Naive thymus-derived CD4-positive, alpha-beta T cell (primary cell): ENCODE measurements around the gene PER1. TPM values are rescaled to one million over a fixed set of nuclear protein-coding genes. Genes with fewer than 3 reads are reported as not detected.

Experiments
- ATAC-seq: fragments of 150-1000 bp; cut with Tn5 transposase; 2 replicates; pipeline ENCODE4 v1.10.0; 2021; ENCODE audit warnings: mild to moderate bottlenecking, moderate library complexity
- CTCF ChIA-PET: fragments of 350-600 bp; sonication (Branson Sonifier 250); formaldehyde crosslinking; loops from one replicate; lab custom pipeline; 2021; ENCODE audit warnings: antibody characterized with exemption; lab: Charles Lee
- POLR2A ChIA-PET: fragments of 350-600 bp; sonication (Branson Sonifier 250); formaldehyde crosslinking; loops from one replicate; lab custom pipeline; 2021; ENCODE audit warnings: antibody characterized with exemption, inconsistent platforms; lab: Charles Lee
- DNase-seq, 9 donors: peaks; one replicate each; pipeline versions ENCODE4 v3.0.0 to v3.0.0-alpha.2; 2020 to 2022; ENCODE audit warnings: mixed read lengths in 1 of 9
- H3K27ac ChIP-seq: one replicate; pipeline ENCODE4 v1.7.0; 2013; ENCODE audit warnings: mild to moderate bottlenecking, low read depth, low read length, moderate library complexity
- H3K27me3 ChIP-seq, 2 donors: one replicate each; pipeline ENCODE4 v1.7.0; 2013; ENCODE audit warnings: low read length in 2 of 2, mild to moderate bottlenecking in 2 of 2, moderate library complexity in 2 of 2; ENCODE audit not compliant: control insufficient read depth in 2 of 2, insufficient read depth in 2 of 2
- H3K36me3 ChIP-seq, 3 experiments: 1 replicate in 2 of 3; 2 replicates in 1 of 3; pipeline ENCODE4 v1.7.0; 2013; ENCODE audit warnings: low read length in 3 of 3, mild to moderate bottlenecking in 3 of 3, moderate library complexity in 1 of 3; ENCODE audit not compliant: insufficient read depth in 3 of 3, control insufficient read depth in 2 of 3
- H3K4me1 ChIP-seq, 2 donors: one replicate each; pipeline ENCODE4 v1.7.0; 2013; ENCODE audit warnings: low read length in 2 of 2, mild to moderate bottlenecking in 2 of 2, moderate library complexity in 1 of 2; ENCODE audit not compliant: control insufficient read depth in 2 of 2, insufficient read depth in 2 of 2
- H3K4me3 ChIP-seq: 2 replicates; pipeline ENCODE4 v1.7.0; 2013; ENCODE audit warnings: mild to moderate bottlenecking, low read length
- H3K9me3 ChIP-seq, 3 experiments: 1 replicate in 2 of 3; 2 replicates in 1 of 3; pipeline ENCODE4 v1.7.0; 2013; ENCODE audit warnings: low read length in 3 of 3; ENCODE audit not compliant: control insufficient read depth in 2 of 3
- H3K27ac Mint-ChIP-seq, 9 donors: one replicate each; pipeline ENCODE4 v1.8.0; 2020 to 2022; ENCODE audit warnings: mixed read lengths in 9 of 9, mild to moderate bottlenecking in 8 of 9, moderate library complexity in 5 of 9, inconsistent platforms in 2 of 9
- H3K27me3 Mint-ChIP-seq, 5 donors: one replicate each; pipeline ENCODE4 v1.8.0; 2021 to 2022; ENCODE audit warnings: mixed read lengths in 5 of 5, mild to moderate bottlenecking in 1 of 5
- H3K36me3 Mint-ChIP-seq, 5 donors: one replicate each; pipeline ENCODE4 v1.8.0; 2020 to 2022; ENCODE audit warnings: mixed read lengths in 5 of 5, mild to moderate bottlenecking in 3 of 5, inconsistent platforms in 1 of 5
- H3K4me1 Mint-ChIP-seq, 7 donors: one replicate each; pipeline ENCODE4 v1.8.0; 2020 to 2022; ENCODE audit warnings: mixed read lengths in 7 of 7, mild to moderate bottlenecking in 3 of 7, inconsistent platforms in 1 of 7
- H3K4me3 Mint-ChIP-seq, 10 donors: one replicate each; pipeline ENCODE4 v1.8.0; 2020 to 2022; ENCODE audit warnings: mild to moderate bottlenecking in 10 of 10, mixed read lengths in 10 of 10, moderate library complexity in 6 of 10, inconsistent platforms in 2 of 10
- H3K9me3 Mint-ChIP-seq, 11 donors: one replicate each; pipeline ENCODE4 v1.8.0; 2020 to 2022; ENCODE audit warnings: mixed read lengths in 11 of 11, mild to moderate bottlenecking in 4 of 11, inconsistent platforms in 1 of 11, moderate library complexity in 1 of 11
- intact Hi-C, 2 donors: fragments of 100-400 bp; cut with micrococcal nuclease; formaldehyde crosslinking; loops; one replicate each; pipeline ENCODE4 v1.15.1; 2023
- polyA plus RNA-seq, 2 donors: library from polyadenylated mRNA; unstranded; fragments of 300-500 nt; fragmentation: Illumina TruSeq; gene quantifications; one replicate each; pipeline ENCODE4 v1.2.3, GENCODE V29; 2021
- total RNA-seq, 6 experiments: library from RNA in 5 of 6; stranded (reverse) in 5 of 6; gene quantifications; 1 replicate in 5 of 6; 2 replicates in 1 of 6; pipeline ENCODE4 v1.2.3 and lab custom pipeline; 2021 to 2026

The PER1 gene
- total and polyA plus RNA-seq, 7 experiments from 2014 or later, result 7.9 to 1,786 (median 80.1) TPM

- CTCF ChIA-PET, result interaction anchor here (0.7 to 1.5 kb wide), 7 partner anchors 13 to 271 kb away, joined by 3 to 7 read pairs (median 4); partner anchors contain the start of gene TMEM107
- Mint-ChIP-seq H3K9me3 (peaks cover 0 to 3% (median 0%) of the 10 kb centered on the region in 11 donors), H3K27me3 (no peaks in the 10 kb centered on the region), H3K4me3 (peak overlapping the region; percentile 78 to 94 (median 90)), H3K27ac (peak overlapping the region in 7 of 9 donors; percentile 86 to 97 (median 94)), H3K4me1 (peaks cover 45 to 60% (median 56%) of the 10 kb centered on the region in 7 donors), H3K36me3 (peaks cover 0 to 29% (median 17%) of the 10 kb centered on the region in 5 donors)
- Histone ChIP-seq H3K36me3 (peaks cover 8 to 29% (median 13%) of the 10 kb centered on the region in 3 experiments), H3K9me3 (no peaks in the 10 kb centered on the region), H3K27me3 (peaks cover 0 to 3% of the 10 kb centered on the region in 2 donors), H3K4me1 (peaks cover 50 to 62% of the 10 kb centered on the region in 2 donors), H3K27ac (peak overlapping the region; percentile 100), H3K4me3 (peak overlapping the region; percentile 99)
- DNase-seq, result peak in 1 of 9 donors; percentile 45
- intact Hi-C loops, result no loop called here
- POLR2A ChIA-PET, result interaction anchor here (0.6 to 14.5 kb wide), 11 partner anchors 9 to 767 kb away, joined by 3 to 820 read pairs (median 8); partner anchors contain the start of genes BORCS6, CTC1, HES7 and PER1
- ATAC-seq, result no peak
These were observed 8.6 kb upstream of the PER1 start for GRCh38 chr17:8160741-8161221.

- Mint-ChIP-seq H3K27ac (peak overlapping the region in 7 of 9 donors; percentile 85 to 97 (median 94)), H3K4me3 (peak overlapping the region; percentile 67 to 92 (median 89))
- intact Hi-C loops, result no loop called here
These were observed 8.0 kb upstream of the PER1 start for GRCh38 chr17:8160224-8160577.

GRCh38 chr17:8159459-8160223 lies 7.4 kb upstream of the PER1 start:
- H3K4me1 ChIP-seq, result peaks cover 54 to 65% of the 10 kb centered on the region in 2 donors
- CTCF ChIA-PET, result interaction anchor here (0.7 to 2.6 kb wide), 6 partner anchors 8 to 141 kb away, joined by 3 to 24 read pairs (median 8); no protein-coding TSS in a partner anchor
- DNase-seq (no peak), ATAC-seq (no peak)
- peaks cover 0 to 3% (median 0%) of the 10 kb centered on the region in 11 donors for H3K9me3 Mint-ChIP-seq
- H3K27me3 ChIP-seq, result peaks cover 0 to 3% of the 10 kb centered on the region in 2 donors
- H3K36me3 Mint-ChIP-seq, result peaks cover 0 to 27% (median 17%) of the 10 kb centered on the region in 5 donors
- peaks cover 8 to 31% (median 13%) of the 10 kb centered on the region in 3 experiments for H3K36me3 ChIP-seq
- POLR2A ChIA-PET, result interaction anchor here (0.6 to 14.5 kb wide), 9 partner anchors 12 to 139 kb away, joined by 3 to 820 read pairs (median 8); partner anchors contain the start of genes BORCS6, HES7 and TMEM107
- peak overlapping the region; percentile 100 for H3K27ac ChIP-seq
- no peaks in the 10 kb centered on the region for H3K9me3 ChIP-seq
- intact Hi-C loops, result loop anchor here (5.0 to 10.0 kb wide), 5 partner anchors 88 to 925 kb away; partner anchors contain the start of genes CD68 (in 1 of the 2), CTC1 (in 1 of the 2), CYB5D1 (in 1 of the 2) and DVL2 (in 1 of the 2)
- no peak overlapping the region for H3K4me3 ChIP-seq
- peak overlapping the region in 7 of 9 donors; percentile 84 to 97 (median 94) for H3K27ac Mint-ChIP-seq
- peak overlapping the region; percentile 5 to 90 (median 81) for H3K4me3 Mint-ChIP-seq
- peaks cover 41 to 63% (median 54%) of the 10 kb centered on the region in 7 donors for H3K4me1 Mint-ChIP-seq
- no peaks in the 10 kb centered on the region for H3K27me3 Mint-ChIP-seq

More at GRCh38 chr17:8160224-8160577, 8.0 kb upstream of the PER1 start:
- H3K4me3 ChIP-seq, result no peak overlapping the region
- H3K27me3 ChIP-seq, result peaks cover 0 to 3% of the 10 kb centered on the region in 2 donors
- H3K27ac ChIP-seq, result peak overlapping the region; percentile 100
- CTCF ChIA-PET, result interaction anchor here (0.7 to 2.4 kb wide), 4 partner anchors 8 to 140 kb away, joined by 3 to 10 read pairs (median 5); no protein-coding TSS in a partner anchor
- POLR2A ChIA-PET, result interaction anchor here (0.6 to 14.5 kb wide), 8 partner anchors 21 to 767 kb away, joined by 3 to 820 read pairs (median 20); partner anchors contain the start of genes BORCS6, CTC1, HES7 and TMEM107
- Mint-ChIP-seq H3K9me3 (peaks cover 0 to 3% (median 0%) of the 10 kb centered on the region in 11 donors), H3K36me3 (peaks cover 0 to 29% (median 17%) of the 10 kb centered on the region in 5 donors), H3K27me3 (no peaks in the 10 kb centered on the region), H3K4me1 (peaks cover 46 to 63% (median 59%) of the 10 kb centered on the region in 7 donors)
- peaks cover 55 to 65% of the 10 kb centered on the region in 2 donors for H3K4me1 ChIP-seq
- ATAC-seq (no peak), DNase-seq (no peak)
- no peaks in the 10 kb centered on the region for H3K9me3 ChIP-seq
- H3K36me3 ChIP-seq, result peaks cover 8 to 31% (median 13%) of the 10 kb centered on the region in 3 experiments

- Mint-ChIP-seq H3K36me3 (peaks cover 0 to 29% (median 19%) of the 10 kb centered on the region in 5 donors), H3K9me3 (peaks cover 0 to 3% (median 0%) of the 10 kb centered on the region in 11 donors), H3K27me3 (no peaks in the 10 kb centered on the region), H3K27ac (peak overlapping the region in 7 of 9 donors; percentile 91 to 97 (median 95)), H3K4me3 (peak overlapping the region; percentile 36 to 90 (median 64)), H3K4me1 (peaks cover 42 to 63% (median 54%) of the 10 kb centered on the region in 7 donors)
- CTCF ChIA-PET, result interaction anchor here (0.9 to 4.1 kb wide), 10 partner anchors 9 to 141 kb away, joined by 3 to 24 read pairs (median 6); partner anchors contain the start of gene ALOXE3
- Histone ChIP-seq H3K27me3 (no peaks in the 10 kb centered on the region), H3K27ac (peak overlapping the region; percentile 100), H3K4me3 (no peak overlapping the region), H3K4me1 (peaks cover 54 to 65% of the 10 kb centered on the region in 2 donors), H3K9me3 (no peaks in the 10 kb centered on the region), H3K36me3 (peaks cover 8 to 31% (median 13%) of the 10 kb centered on the region in 3 experiments)
- POLR2A ChIA-PET, result interaction anchor here (0.6 to 14.5 kb wide), 13 partner anchors 11 to 607 kb away, joined by 3 to 820 read pairs (median 5); partner anchors contain the start of genes BORCS6, HES7, PFAS and SLC25A35
- intact Hi-C loops, result loop anchor here (5.0 to 10.0 kb wide), 5 partner anchors 88 to 924 kb away; partner anchors contain the start of genes CD68 (in 1 of the 2), CTC1 (in 1 of the 2), CYB5D1 (in 1 of the 2) and DVL2 (in 1 of the 2)
- ATAC-seq (no peak), DNase-seq (peak in 1 of 9 donors; percentile 8)
These were observed 6.8 kb upstream of the PER1 start for GRCh38 chr17:8159032-8159400.

- H3K36me3 Mint-ChIP-seq, result peaks cover 0 to 30% (median 19%) of the 10 kb centered on the region in 5 donors
- peaks cover 8 to 31% (median 13%) of the 10 kb centered on the region in 3 experiments for H3K36me3 ChIP-seq
- peaks cover 0 to 4% (median 0%) of the 10 kb centered on the region in 11 donors for H3K9me3 Mint-ChIP-seq
- H3K4me3 Mint-ChIP-seq, result peak overlapping the region; percentile 36 to 89 (median 62)
- peak; percentile 74 to 90 (median 82) for DNase-seq
- H3K27me3 Mint-ChIP-seq, result no peaks in the 10 kb centered on the region
- H3K27ac ChIP-seq, result peak overlapping the region; percentile 100
- no peaks in the 10 kb centered on the region for H3K27me3 ChIP-seq
- peak overlapping the region in 7 of 9 donors; percentile 91 to 97 (median 95) for H3K27ac Mint-ChIP-seq
- peaks cover 54 to 65% of the 10 kb centered on the region in 2 donors for H3K4me1 ChIP-seq
- ATAC-seq, result peak; percentile 30
- H3K4me3 ChIP-seq, result no peak overlapping the region
- no peaks in the 10 kb centered on the region for H3K9me3 ChIP-seq
- CTCF ChIA-PET, result interaction anchor here (0.8 to 4.1 kb wide), 13 partner anchors 9 to 142 kb away, joined by 3 to 24 read pairs (median 4); partner anchors contain the start of gene ALOXE3
- intact Hi-C loops, result loop anchor here (1.0 to 10.0 kb wide), 6 partner anchors 64 to 924 kb away; partner anchors contain the start of genes CD68 (in 1 of the 2), CTC1 (in 1 of the 2), CYB5D1 (in 1 of the 2) and DVL2 (in 1 of the 2)
- POLR2A ChIA-PET, result interaction anchor here (0.6 to 14.5 kb wide), 15 partner anchors 11 to 607 kb away, joined by 3 to 820 read pairs (median 4); partner anchors contain the start of genes BORCS6, HES7, PFAS and SLC25A35
- H3K4me1 Mint-ChIP-seq, result peaks cover 41 to 63% (median 54%) of the 10 kb centered on the region in 7 donors
These were observed 6.2 kb upstream of the PER1 start for GRCh38 chr17:8158267-8159031.
